Measurements from ENCODE around the gene EIF1AX. TPM values are rescaled to one million over a fixed set of nuclear protein-coding genes. Genes with fewer than 3 reads are reported as not detected.
A peak's percentile ranks its signal among the peaks of the same experiment; 100 is the strongest.

Gene EIF1AX
- total RNA-seq, 1 donor from 2014 or later, result 88.5 TPM

DNA sequence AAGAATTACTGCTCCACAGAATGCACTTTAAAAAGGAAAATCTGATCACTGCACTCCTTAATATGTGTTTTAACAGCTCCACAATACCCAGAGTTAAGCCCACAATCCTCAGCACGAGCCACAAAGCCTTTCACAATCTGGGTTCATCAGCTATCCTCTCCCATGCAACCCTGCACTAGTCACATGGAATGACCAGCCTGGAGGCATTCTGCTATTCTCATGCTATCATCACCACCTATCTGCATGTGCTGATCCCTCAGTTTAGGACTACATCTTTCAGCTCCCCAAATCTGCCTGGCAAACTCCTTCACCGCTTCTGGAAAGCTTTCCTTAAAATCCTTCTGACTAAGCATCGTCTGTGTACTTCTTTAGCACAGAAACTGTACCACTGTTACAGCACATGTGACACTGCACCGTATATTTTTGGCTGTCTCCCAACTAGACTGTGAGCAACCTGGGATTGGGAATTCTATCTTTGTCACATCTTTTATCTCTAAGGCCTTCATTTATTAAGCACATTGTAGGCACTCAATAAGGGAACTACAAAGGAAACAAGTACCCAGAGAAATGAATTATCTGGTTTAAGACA is 18.3 kb upstream of the EIF1AX start:
- Histone ChIP-seq H3K9me3 (ENCODE audit: insufficient read depth, low read depth, low read length) (no peaks in the 10 kb centered on the region), H2AFZ (ENCODE audit: low read depth, low read length) (no peak overlapping the region), H3K79me2 (ENCODE audit: insufficient read depth, low read length) (no peaks in the 10 kb centered on the region), H4K20me1 (ENCODE audit: insufficient read depth, low read length) (no peaks in the 10 kb centered on the region), H3K36me3 (ENCODE audit: insufficient read depth, low read length) (peaks cover 15% of the 10 kb centered on the region), H3K27ac (ENCODE audit: low read depth, low read length) (no peak overlapping the region), H3K9ac (ENCODE audit: low read length) (no peak overlapping the region), H3K4me2 (ENCODE audit: low read length) (no peak overlapping the region), H3K27me3 (ENCODE audit: insufficient read depth, low read length) (no peaks in the 10 kb centered on the region), H3K4me3 (ENCODE audit: insufficient read depth, low read depth, low read length) (no peak overlapping the region), H3K4me1 (ENCODE audit: insufficient read depth, low read length) (no peaks in the 10 kb centered on the region)
- TF ChIP-seq EZH2 (IDR thresholded peaks at IDR 0.05; ENCODE audit: insufficient read depth, low read length), result no peak
- TF ChIP-seq, protein P1, sequence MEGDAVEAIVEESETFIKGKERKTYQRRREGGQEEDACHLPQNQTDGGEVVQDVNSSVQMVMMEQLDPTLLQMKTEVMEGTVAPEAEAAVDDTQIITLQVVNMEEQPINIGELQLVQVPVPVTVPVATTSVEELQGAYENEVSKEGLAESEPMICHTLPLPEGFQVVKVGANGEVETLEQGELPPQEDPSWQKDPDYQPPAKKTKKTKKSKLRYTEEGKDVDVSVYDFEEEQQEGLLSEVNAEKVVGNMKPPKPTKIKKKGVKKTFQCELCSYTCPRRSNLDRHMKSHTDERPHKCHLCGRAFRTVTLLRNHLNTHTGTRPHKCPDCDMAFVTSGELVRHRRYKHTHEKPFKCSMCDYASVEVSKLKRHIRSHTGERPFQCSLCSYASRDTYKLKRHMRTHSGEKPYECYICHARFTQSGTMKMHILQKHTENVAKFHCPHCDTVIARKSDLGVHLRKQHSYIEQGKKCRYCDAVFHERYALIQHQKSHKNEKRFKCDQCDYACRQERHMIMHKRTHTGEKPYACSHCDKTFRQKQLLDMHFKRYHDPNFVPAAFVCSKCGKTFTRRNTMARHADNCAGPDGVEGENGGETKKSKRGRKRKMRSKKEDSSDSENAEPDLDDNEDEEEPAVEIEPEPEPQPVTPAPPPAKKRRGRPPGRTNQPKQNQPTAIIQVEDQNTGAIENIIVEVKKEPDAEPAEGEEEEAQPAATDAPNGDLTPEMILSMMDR (IDR thresholded peaks at IDR 0.05; ENCODE audit: insufficient read depth, low read depth, low read length), result no peak
- H3K36me3 Mint-ChIP-seq (ENCODE audit: low read depth, unreplicated experiment), result no peaks in the 10 kb centered on the region
- no peaks in the 10 kb centered on the region for H3K4me1 Mint-ChIP-seq (ENCODE audit: low read depth, unreplicated experiment)
- no peaks in the 10 kb centered on the region for H3K9me3 Mint-ChIP-seq (ENCODE audit: unreplicated experiment)
- H3K27ac Mint-ChIP-seq (ENCODE audit: unreplicated experiment), result no peak overlapping the region
- no peaks in the 10 kb centered on the region for H3K27me3 Mint-ChIP-seq (ENCODE audit: low read depth, unreplicated experiment)
- no peak for DNase-seq (ENCODE audit: low read depth)
- H3K4me3 Mint-ChIP-seq (ENCODE audit: unreplicated experiment), result no peak overlapping the region
- FAIRE-seq, result peak; percentile 69

DNA sequence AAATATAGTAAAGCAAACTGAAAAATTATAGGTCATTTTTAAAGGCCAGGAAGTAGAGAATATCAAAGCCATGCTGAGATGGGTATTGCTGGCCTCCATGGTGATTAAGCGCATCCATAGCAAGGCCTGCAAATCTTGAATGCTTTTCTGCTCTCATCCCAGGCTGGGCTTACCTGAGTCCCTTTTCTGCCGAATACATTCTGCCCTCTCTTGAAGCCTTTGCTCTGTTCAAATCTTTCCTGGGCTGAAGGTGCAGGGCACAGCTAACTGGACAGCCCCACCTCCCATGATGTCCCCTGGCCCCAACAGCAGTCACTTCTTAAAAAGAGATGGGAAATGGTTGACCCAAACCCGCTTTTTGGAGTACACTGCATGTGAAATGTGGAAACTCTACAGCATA is 10.1 kb upstream of the EIF1AX start:
- Histone ChIP-seq H3K4me2 (ENCODE audit: low read length) (no peak overlapping the region), H3K36me3 (ENCODE audit: insufficient read depth, low read length) (peaks cover 16% of the 10 kb centered on the region), H3K4me1 (ENCODE audit: insufficient read depth, low read length) (no peaks in the 10 kb centered on the region), H3K27me3 (ENCODE audit: insufficient read depth, low read length) (no peaks in the 10 kb centered on the region), H2AFZ (ENCODE audit: low read depth, low read length) (no peak overlapping the region), H3K27ac (ENCODE audit: low read depth, low read length) (no peak overlapping the region), H3K9ac (ENCODE audit: low read length) (no peak overlapping the region), H3K79me2 (ENCODE audit: insufficient read depth, low read length) (no peaks in the 10 kb centered on the region), H3K9me3 (ENCODE audit: insufficient read depth, low read depth, low read length) (no peaks in the 10 kb centered on the region), H3K4me3 (ENCODE audit: insufficient read depth, low read depth, low read length) (no peak overlapping the region), H4K20me1 (ENCODE audit: insufficient read depth, low read length) (no peaks in the 10 kb centered on the region)
- no peak for FAIRE-seq
- Mint-ChIP-seq H3K36me3 (ENCODE audit: low read depth, unreplicated experiment) (no peaks in the 10 kb centered on the region), H3K4me1 (ENCODE audit: low read depth, unreplicated experiment) (no peaks in the 10 kb centered on the region), H3K4me3 (ENCODE audit: unreplicated experiment) (no peak overlapping the region), H3K27me3 (ENCODE audit: low read depth, unreplicated experiment) (no peaks in the 10 kb centered on the region), H3K27ac (ENCODE audit: unreplicated experiment) (no peak overlapping the region), H3K9me3 (ENCODE audit: unreplicated experiment) (no peaks in the 10 kb centered on the region)
- TF ChIP-seq EZH2 (IDR thresholded peaks at IDR 0.05; ENCODE audit: insufficient read depth, low read length), result no peak
- TF ChIP-seq, protein P1 (IDR thresholded peaks at IDR 0.05; ENCODE audit: insufficient read depth, low read depth, low read length), result no peak
- no peak for DNase-seq (ENCODE audit: low read depth)

DNA sequence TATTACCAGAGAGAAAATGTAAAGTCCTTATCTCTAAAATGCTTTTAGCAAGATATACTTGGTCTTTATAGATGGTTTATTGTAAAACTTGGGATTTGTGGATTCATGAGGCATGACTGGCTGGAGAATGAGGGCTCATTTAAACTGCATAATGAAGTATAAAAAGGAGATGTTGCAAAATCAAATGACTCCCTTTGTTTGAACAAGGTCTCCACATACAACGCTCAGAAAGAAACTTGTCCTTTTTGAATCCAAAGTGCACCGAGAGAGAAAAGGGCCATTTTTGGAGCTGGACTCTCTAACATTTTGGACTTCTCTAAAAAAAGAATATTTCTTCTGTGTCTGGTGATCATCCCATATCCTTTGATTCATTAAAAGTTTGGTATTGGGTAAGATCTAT is 7.7 kb upstream of the EIF1AX start:
- H3K27me3 Mint-ChIP-seq (ENCODE audit: low read depth, unreplicated experiment), result no peaks in the 10 kb centered on the region
- Histone ChIP-seq H4K20me1 (ENCODE audit: insufficient read depth, low read length) (no peaks in the 10 kb centered on the region), H3K79me2 (ENCODE audit: insufficient read depth, low read length) (no peaks in the 10 kb centered on the region), H3K9ac (ENCODE audit: low read length) (no peak overlapping the region), H3K27ac (ENCODE audit: low read depth, low read length) (no peak overlapping the region), H2AFZ (ENCODE audit: low read depth, low read length) (no peak overlapping the region), H3K4me1 (ENCODE audit: insufficient read depth, low read length) (no peaks in the 10 kb centered on the region), H3K4me2 (ENCODE audit: low read length) (no peak overlapping the region), H3K27me3 (ENCODE audit: insufficient read depth, low read length) (no peaks in the 10 kb centered on the region), H3K36me3 (ENCODE audit: insufficient read depth, low read length) (no peaks in the 10 kb centered on the region), H3K9me3 (ENCODE audit: insufficient read depth, low read depth, low read length) (no peaks in the 10 kb centered on the region), H3K4me3 (ENCODE audit: insufficient read depth, low read depth, low read length) (no peak overlapping the region)
- H3K4me3 Mint-ChIP-seq (ENCODE audit: unreplicated experiment), result no peak overlapping the region
- FAIRE-seq, result peak; percentile 60
- H3K9me3 Mint-ChIP-seq (ENCODE audit: unreplicated experiment), result no peaks in the 10 kb centered on the region
- TF ChIP-seq, protein P1 (IDR thresholded peaks at IDR 0.05; ENCODE audit: insufficient read depth, low read depth, low read length), result no peak
- no peak for TF ChIP-seq EZH2 (IDR thresholded peaks at IDR 0.05; ENCODE audit: insufficient read depth, low read length)
- H3K36me3 Mint-ChIP-seq (ENCODE audit: low read depth, unreplicated experiment), result no peaks in the 10 kb centered on the region
- no peaks in the 10 kb centered on the region for H3K4me1 Mint-ChIP-seq (ENCODE audit: low read depth, unreplicated experiment)
- H3K27ac Mint-ChIP-seq (ENCODE audit: unreplicated experiment), result no peak overlapping the region
- no peak for DNase-seq (ENCODE audit: low read depth)
